Liver (tissue), 9 donors: ENCODE data around the gene CRABP2. TPM values are rescaled to one million over a fixed set of nuclear protein-coding genes. Genes with fewer than 3 reads are reported as not detected.

Source experiments
- DNase-seq: peaks from one replicate; pipeline ENCODE4 v3.0.0-alpha.2; 2017; ENCODE audit warnings: low spot score
- H3K27ac ChIP-seq, 2 donors: one replicate each; pipeline ENCODE4 v1.7.0; 2013; ENCODE audit warnings: inconsistent platforms in 2 of 2, low read length in 2 of 2, control low read depth in 1 of 2, low read depth in 1 of 2, mild to moderate bottlenecking in 1 of 2
- H3K27me3 ChIP-seq, 4 donors: one replicate each; pipeline versions ENCODE4 v1.6.1 to v1.7.0; 2013; ENCODE audit warnings: low read length in 3 of 4, inconsistent platforms in 1 of 4, mild to moderate bottlenecking in 1 of 4, moderate library complexity in 1 of 4; ENCODE audit not compliant: control insufficient read depth in 4 of 4, insufficient read depth in 4 of 4
- H3K36me3 ChIP-seq, 4 donors: one replicate each; pipeline versions ENCODE4 v1.6.1 to v1.7.0; 2013; ENCODE audit warnings: low read length in 3 of 4, mild to moderate bottlenecking in 3 of 4, low read depth in 1 of 4, moderate library complexity in 1 of 4; ENCODE audit not compliant: control insufficient read depth in 4 of 4, insufficient read depth in 3 of 4
- H3K4me1 ChIP-seq, 4 donors: one replicate each; pipeline versions ENCODE4 v1.6.1 to v1.7.0; 2013; ENCODE audit warnings: low read length in 3 of 4, mild to moderate bottlenecking in 3 of 4, moderate library complexity in 1 of 4; ENCODE audit not compliant: control insufficient read depth in 4 of 4, insufficient read depth in 4 of 4
- H3K4me3 ChIP-seq, 3 donors: one replicate each; pipeline versions ENCODE4 v1.6.1 to v1.7.0; 2013; ENCODE audit warnings: low read length in 3 of 3, control low read depth in 1 of 3, low read depth in 1 of 3, mild to moderate bottlenecking in 1 of 3
- H3K9ac ChIP-seq, 2 donors: one replicate each; pipeline ENCODE4 v1.7.0; 2013; ENCODE audit warnings: low read length in 2 of 2, mild to moderate bottlenecking in 2 of 2, moderate library complexity in 2 of 2, control low read depth in 1 of 2, low read depth in 1 of 2
- H3K9me3 ChIP-seq, 4 donors: one replicate each; pipeline versions ENCODE4 v1.6.1 to v1.7.0; 2013; ENCODE audit warnings: low read length in 3 of 4; ENCODE audit not compliant: control insufficient read depth in 4 of 4
- ATF3 ChIP-seq: IDR thresholded peaks from 2 replicates; pipeline ENCODE4 v1.6.1; 2016; ENCODE audit warnings: antibody characterized with exemption
- EGR1 ChIP-seq, 2 donors: IDR thresholded peaks; 2 replicates each; pipeline ENCODE4 v1.6.1; 2016 to 2018; ENCODE audit warnings: antibody characterized with exemption in 2 of 2, low read depth in 2 of 2
- FOXA1 ChIP-seq: IDR thresholded peaks from 2 replicates; pipeline ENCODE4 v1.6.1; 2016; ENCODE audit warnings: antibody characterized with exemption
- FOXA2 ChIP-seq: IDR thresholded peaks from 2 replicates; pipeline ENCODE4 v1.6.1; 2016; ENCODE audit warnings: antibody characterized with exemption
- GABPA ChIP-seq, 2 donors: IDR thresholded peaks in 1 of 2; conservative IDR thresholded peaks in 1 of 2; 2 replicates each; pipeline ENCODE4 v1.6.1; 2016; ENCODE audit warnings: antibody characterized with exemption in 2 of 2, mild to moderate bottlenecking in 1 of 2, moderate library complexity in 1 of 2
- HNF4A ChIP-seq, 2 donors: conservative IDR thresholded peaks; 2 replicates each; pipeline ENCODE4 v1.6.1; 2016; ENCODE audit warnings: antibody characterized with exemption in 2 of 2, mild to moderate bottlenecking in 2 of 2
- HNF4G ChIP-seq: IDR thresholded peaks from 2 replicates; pipeline ENCODE4 v1.6.1; 2016; ENCODE audit warnings: antibody characterized with exemption
- JUND ChIP-seq, 2 donors: IDR thresholded peaks; 2 replicates each; pipeline ENCODE4 v1.6.1; 2016; ENCODE audit warnings: antibody characterized with exemption in 2 of 2
- MAX ChIP-seq: IDR thresholded peaks from 2 replicates; pipeline ENCODE4 v1.6.1; 2016; ENCODE audit warnings: antibody characterized with exemption
- NR2F2 ChIP-seq: IDR thresholded peaks from 2 replicates; pipeline ENCODE4 v1.6.1; 2016; ENCODE audit warnings: antibody characterized with exemption
- RAD21 ChIP-seq, 2 donors: IDR thresholded peaks; 2 replicates each; pipeline ENCODE4 v1.6.1; 2016; ENCODE audit warnings: antibody characterized with exemption in 2 of 2, mild to moderate bottlenecking in 2 of 2
- RXRA ChIP-seq, 2 donors: IDR thresholded peaks; 2 replicates each; pipeline ENCODE4 v1.6.1; 2017 to 2018; ENCODE audit warnings: antibody characterized with exemption in 2 of 2, mild to moderate bottlenecking in 1 of 2
- SP1 ChIP-seq: IDR thresholded peaks from 2 replicates; pipeline ENCODE4 v1.6.1; 2018; ENCODE audit warnings: antibody characterized with exemption, mild to moderate bottlenecking
- TAF1 ChIP-seq: conservative IDR thresholded peaks from 2 replicates; pipeline ENCODE4 v1.6.1; 2016; ENCODE audit warnings: antibody characterized with exemption, mild to moderate bottlenecking
- YY1 ChIP-seq: IDR thresholded peaks from 2 replicates; pipeline ENCODE4 v1.6.1; 2016; ENCODE audit warnings: antibody characterized with exemption, mild to moderate bottlenecking
- WGBS: extraction: QIAGEN DNeasy Blood & Tissue Kit; methylation state at CpG from one replicate; pipeline ENCODE4 v1.1.7; 2013; 5-methylcytosine and 5-hydroxymethylcytosine counted together
- polyA plus RNA-seq, 2 donors: library from polyadenylated mRNA; stranded (reverse) in 1 of 2; unstranded in 1 of 2; fragments of 200-250 nt in 1 of 2; fragments of >200 nt in 1 of 2; fragmentation: Nextera tagmentation in 1 of 2; extraction: Ambion mirVana in 1 of 2; gene quantifications; one replicate each; pipeline versions ENCODE4 v1.2.1 to v1.2.3, GENCODE V29; 2013 to 2015
- total RNA-seq, 2 donors: library from RNA; depleted of rRNA; stranded (reverse); fragments of >200 nt; gene quantifications; one replicate each; pipeline ENCODE4 v1.2.3, GENCODE V29; 2014
- TF ChIP-seq, protein P1 (sequence below): IDR thresholded peaks from 2 replicates; pipeline ENCODE4 v1.6.1; 2016; ENCODE audit warnings: antibody characterized with exemption
- TF ChIP-seq, protein P2 (sequence below): IDR thresholded peaks from 2 replicates; pipeline ENCODE4 v1.6.1; 2016; ENCODE audit warnings: antibody characterized with exemption, mild to moderate bottlenecking
- TF ChIP-seq, protein P3 (sequence below): fragments of 150-350 bp; IDR thresholded peaks from 2 replicates; pipeline ENCODE4 v1.5.1; 2017; ENCODE audit warnings: improper control_type of control experiment, low read depth, low read length; ENCODE audit not compliant: missing input control
- donor health status: healthy.
- donor health status: healthy.
- donor health status: healthy.
- donor health status: healthy.
- donor health status: healthy.

CRABP2 gene
- total and polyA plus RNA-seq, 4 donors: 0.14 to 0.22 TPM; not detected in 2

DNA sequence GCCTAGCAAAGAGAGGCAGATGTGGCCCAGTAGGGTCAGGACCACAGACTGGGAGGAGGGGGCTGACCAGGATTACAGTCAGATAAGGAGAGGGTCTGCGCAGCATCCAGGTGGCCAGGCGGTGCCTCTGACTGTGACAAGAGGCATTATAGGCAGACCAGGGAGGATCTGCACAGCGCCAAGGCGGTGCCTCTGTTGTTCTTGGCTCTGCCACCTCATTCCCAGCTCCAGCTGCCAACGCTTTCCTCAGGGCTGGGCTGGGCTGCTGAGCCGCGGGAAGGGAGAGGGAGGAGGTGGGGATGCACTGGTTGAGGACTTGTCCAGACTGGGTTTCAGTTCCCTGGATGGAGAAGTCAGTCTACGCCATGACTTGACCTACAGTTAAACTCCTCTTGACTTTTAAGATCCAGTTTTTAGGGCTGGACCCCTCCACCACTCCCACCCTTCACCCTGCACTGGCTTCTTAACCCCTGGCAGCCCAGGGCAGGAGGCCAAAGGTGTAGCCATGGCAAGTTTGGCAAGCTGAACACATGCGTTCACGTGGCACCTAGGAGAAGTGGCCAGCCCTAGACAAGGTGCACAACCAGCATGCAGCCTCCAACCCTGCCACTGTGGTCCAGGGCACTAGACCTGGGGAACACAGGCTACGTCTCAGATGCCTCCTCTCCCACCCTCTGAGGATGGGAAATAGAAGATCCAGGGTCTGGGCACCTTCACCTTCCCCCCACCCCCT lies 4.5 kb upstream of the CRABP2 start:
- Histone ChIP-seq H3K4me1 (peaks cover 9 to 18% (median 12%) of the 10 kb centered on the region in 4 donors), H3K9me3 (no peaks in the 10 kb centered on the region), H3K27ac (no peak overlapping the region), H3K36me3 (no peaks in the 10 kb centered on the region), H3K27me3 (peaks cover 0 to 2% (median 0%) of the 10 kb centered on the region in 4 donors), H3K9ac (no peak overlapping the region), H3K4me3 (no peak overlapping the region)
- TF ChIP-seq HNF4G: no peak
- TF ChIP-seq ATF3: no peak
- TF ChIP-seq NR2F2: no peak
- no peak for TF ChIP-seq SP1
- TF ChIP-seq FOXA2: no peak
- TF ChIP-seq, protein P1, sequence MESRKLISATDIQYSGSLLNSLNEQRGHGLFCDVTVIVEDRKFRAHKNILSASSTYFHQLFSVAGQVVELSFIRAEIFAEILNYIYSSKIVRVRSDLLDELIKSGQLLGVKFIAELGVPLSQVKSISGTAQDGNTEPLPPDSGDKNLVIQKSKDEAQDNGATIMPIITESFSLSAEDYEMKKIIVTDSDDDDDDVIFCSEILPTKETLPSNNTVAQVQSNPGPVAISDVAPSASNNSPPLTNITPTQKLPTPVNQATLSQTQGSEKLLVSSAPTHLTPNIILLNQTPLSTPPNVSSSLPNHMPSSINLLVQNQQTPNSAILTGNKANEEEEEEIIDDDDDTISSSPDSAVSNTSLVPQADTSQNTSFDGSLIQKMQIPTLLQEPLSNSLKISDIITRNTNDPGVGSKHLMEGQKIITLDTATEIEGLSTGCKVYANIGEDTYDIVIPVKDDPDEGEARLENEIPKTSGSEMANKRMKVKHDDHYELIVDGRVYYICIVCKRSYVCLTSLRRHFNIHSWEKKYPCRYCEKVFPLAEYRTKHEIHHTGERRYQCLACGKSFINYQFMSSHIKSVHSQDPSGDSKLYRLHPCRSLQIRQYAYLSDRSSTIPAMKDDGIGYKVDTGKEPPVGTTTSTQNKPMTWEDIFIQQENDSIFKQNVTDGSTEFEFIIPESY: no peak
- no peak for TF ChIP-seq MAX
- TF ChIP-seq YY1: no peak
- no peak for TF ChIP-seq HNF4A (conservative IDR thresholded peaks at IDR 0.05)
- TF ChIP-seq RAD21 (IDR thresholded peaks at IDR 0.05): no peak
- TF ChIP-seq, protein P2, sequence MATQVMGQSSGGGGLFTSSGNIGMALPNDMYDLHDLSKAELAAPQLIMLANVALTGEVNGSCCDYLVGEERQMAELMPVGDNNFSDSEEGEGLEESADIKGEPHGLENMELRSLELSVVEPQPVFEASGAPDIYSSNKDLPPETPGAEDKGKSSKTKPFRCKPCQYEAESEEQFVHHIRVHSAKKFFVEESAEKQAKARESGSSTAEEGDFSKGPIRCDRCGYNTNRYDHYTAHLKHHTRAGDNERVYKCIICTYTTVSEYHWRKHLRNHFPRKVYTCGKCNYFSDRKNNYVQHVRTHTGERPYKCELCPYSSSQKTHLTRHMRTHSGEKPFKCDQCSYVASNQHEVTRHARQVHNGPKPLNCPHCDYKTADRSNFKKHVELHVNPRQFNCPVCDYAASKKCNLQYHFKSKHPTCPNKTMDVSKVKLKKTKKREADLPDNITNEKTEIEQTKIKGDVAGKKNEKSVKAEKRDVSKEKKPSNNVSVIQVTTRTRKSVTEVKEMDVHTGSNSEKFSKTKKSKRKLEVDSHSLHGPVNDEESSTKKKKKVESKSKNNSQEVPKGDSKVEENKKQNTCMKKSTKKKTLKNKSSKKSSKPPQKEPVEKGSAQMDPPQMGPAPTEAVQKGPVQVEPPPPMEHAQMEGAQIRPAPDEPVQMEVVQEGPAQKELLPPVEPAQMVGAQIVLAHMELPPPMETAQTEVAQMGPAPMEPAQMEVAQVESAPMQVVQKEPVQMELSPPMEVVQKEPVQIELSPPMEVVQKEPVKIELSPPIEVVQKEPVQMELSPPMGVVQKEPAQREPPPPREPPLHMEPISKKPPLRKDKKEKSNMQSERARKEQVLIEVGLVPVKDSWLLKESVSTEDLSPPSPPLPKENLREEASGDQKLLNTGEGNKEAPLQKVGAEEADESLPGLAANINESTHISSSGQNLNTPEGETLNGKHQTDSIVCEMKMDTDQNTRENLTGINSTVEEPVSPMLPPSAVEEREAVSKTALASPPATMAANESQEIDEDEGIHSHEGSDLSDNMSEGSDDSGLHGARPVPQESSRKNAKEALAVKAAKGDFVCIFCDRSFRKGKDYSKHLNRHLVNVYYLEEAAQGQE: no peak
- TF ChIP-seq EGR1 (IDR thresholded peaks at IDR 0.05; ENCODE audit: low read depth in 2 of 2): no peak
- TF ChIP-seq GABPA (IDR thresholded peaks at IDR 0.05 in 1 of 2, conservative IDR thresholded peaks at IDR 0.05 in 1 of 2): no peak
- no peak for TF ChIP-seq JUND (IDR thresholded peaks at IDR 0.05)
- no peak for TF ChIP-seq RXRA (IDR thresholded peaks at IDR 0.05)
- no peak for TF ChIP-seq TAF1
- TF ChIP-seq FOXA1: no peak
- TF ChIP-seq, protein P3, sequence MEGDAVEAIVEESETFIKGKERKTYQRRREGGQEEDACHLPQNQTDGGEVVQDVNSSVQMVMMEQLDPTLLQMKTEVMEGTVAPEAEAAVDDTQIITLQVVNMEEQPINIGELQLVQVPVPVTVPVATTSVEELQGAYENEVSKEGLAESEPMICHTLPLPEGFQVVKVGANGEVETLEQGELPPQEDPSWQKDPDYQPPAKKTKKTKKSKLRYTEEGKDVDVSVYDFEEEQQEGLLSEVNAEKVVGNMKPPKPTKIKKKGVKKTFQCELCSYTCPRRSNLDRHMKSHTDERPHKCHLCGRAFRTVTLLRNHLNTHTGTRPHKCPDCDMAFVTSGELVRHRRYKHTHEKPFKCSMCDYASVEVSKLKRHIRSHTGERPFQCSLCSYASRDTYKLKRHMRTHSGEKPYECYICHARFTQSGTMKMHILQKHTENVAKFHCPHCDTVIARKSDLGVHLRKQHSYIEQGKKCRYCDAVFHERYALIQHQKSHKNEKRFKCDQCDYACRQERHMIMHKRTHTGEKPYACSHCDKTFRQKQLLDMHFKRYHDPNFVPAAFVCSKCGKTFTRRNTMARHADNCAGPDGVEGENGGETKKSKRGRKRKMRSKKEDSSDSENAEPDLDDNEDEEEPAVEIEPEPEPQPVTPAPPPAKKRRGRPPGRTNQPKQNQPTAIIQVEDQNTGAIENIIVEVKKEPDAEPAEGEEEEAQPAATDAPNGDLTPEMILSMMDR: no peak
- 48% methylated on average over 11 of the region's 11 CpGs for WGBS
- no peak for DNase-seq
